HG02763 (cell line): ENCODE measurements around the gene LINGO1.

Experiments
- ATAC-seq: cut with Tn5 transposase; IDR thresholded peaks from one replicate; pipeline ENCODE4 v1.9.1; 2021; ENCODE audit warnings: mild to moderate bottlenecking, moderate library complexity; ENCODE audit not compliant: unreplicated experiment

LINGO1 gene

GRCh38 chr15:77633134-77633912 lies 611 bp upstream of the LINGO1 start:
- peak; percentile 68 for ATAC-seq

- ATAC-seq = no peak
Measured at GRCh38 chr15:77631745-77632533, 773 bp downstream of the LINGO1 start.

GRCh38 chr15:77630956-77631744 lies 1.6 kb downstream of the LINGO1 start:
- ATAC-seq = no peak

GRCh38 chr15:77630056-77630455 lies 2.7 kb downstream of the LINGO1 start:
- no peak for ATAC-seq

- ATAC-seq = no peak
Measured at GRCh38 chr15:77629070-77630030, 3.4 kb downstream of the LINGO1 start.

- no peak for ATAC-seq
Measured at GRCh38 chr15:77628010-77628409, 4.7 kb downstream of the LINGO1 start.

- ATAC-seq = no peak
Measured at GRCh38 chr15:77627581-77627980, 5.1 kb downstream of the LINGO1 start.

GRCh38 chr15:77627067-77627466 lies 5.6 kb downstream of the LINGO1 start:
- ATAC-seq = no peak

- ATAC-seq = no peak
Measured at GRCh38 chr15:77626002-77626401, 6.7 kb downstream of the LINGO1 start.

GRCh38 chr15:77625376-77625775 lies 7.3 kb downstream of the LINGO1 start:
- ATAC-seq = no peak

- ATAC-seq = no peak
Measured at GRCh38 chr15:77624868-77625267, 7.8 kb downstream of the LINGO1 start.

- no peak for ATAC-seq
Measured at GRCh38 chr15:77623755-77624524, 8.8 kb downstream of the LINGO1 start.

GRCh38 chr15:77622934-77623754 lies 9.6 kb downstream of the LINGO1 start:
- no peak for ATAC-seq

GRCh38 chr15:77622209-77622933 lies 10.3 kb downstream of the LINGO1 start:
- ATAC-seq = no peak

- no peak for ATAC-seq
Measured at GRCh38 chr15:77621847-77622208, 10.9 kb downstream of the LINGO1 start.

GRCh38 chr15:77620960-77621647 lies 11.6 kb downstream of the LINGO1 start:
- no peak for ATAC-seq

- no peak for ATAC-seq
Measured at GRCh38 chr15:77620297-77620696, 12.4 kb downstream of the LINGO1 start.
